Lung (tissue), 12 donors: ENCODE measurements around the gene PLCH1. TPM values are rescaled to one million over a fixed set of nuclear protein-coding genes. Genes with fewer than 3 reads are reported as not detected.

Experiments used
- ATAC-seq: fragments of 200-7000 bp; cut with Tn5 transposase; one replicate; pipeline ENCODE4 v1.9.1; 2020; ENCODE audit warnings: moderate number of reproducible peaks; ENCODE audit not compliant: insufficient read depth, low FRiP score
- DNase-seq, 3 donors: peaks; one replicate each; pipeline ENCODE4 v3.0.0-alpha.2; 2013 to 2017
- H3K27ac ChIP-seq, 2 donors: one replicate each; pipeline ENCODE4 v1.5.1; 2013; ENCODE audit warnings: mild to moderate bottlenecking in 2 of 2, moderate library complexity in 2 of 2, control low read depth in 1 of 2, inconsistent platforms in 1 of 2, low read depth in 1 of 2, low read length in 1 of 2
- H3K27me3 ChIP-seq, 3 donors: one replicate each; pipeline ENCODE4 v1.5.1; 2013; ENCODE audit warnings: low read length in 2 of 3; ENCODE audit not compliant: control insufficient read depth in 3 of 3, insufficient read depth in 3 of 3
- H3K36me3 ChIP-seq, 4 donors: one replicate each; pipeline ENCODE4 v1.5.1; 2013; ENCODE audit warnings: low read length in 4 of 4, mild to moderate bottlenecking in 1 of 4, moderate library complexity in 1 of 4; ENCODE audit not compliant: control insufficient read depth in 4 of 4, insufficient read depth in 4 of 4
- H3K4me1 ChIP-seq, 5 donors: one replicate each; pipeline ENCODE4 v1.5.1; 2013; ENCODE audit warnings: low read length in 5 of 5, mild to moderate bottlenecking in 2 of 5, moderate library complexity in 1 of 5; ENCODE audit not compliant: control insufficient read depth in 5 of 5, insufficient read depth in 5 of 5
- H3K4me3 ChIP-seq: one replicate; pipeline ENCODE4 v1.5.1; 2013; ENCODE audit warnings: mild to moderate bottlenecking, control low read depth, moderate library complexity
- H3K9ac ChIP-seq, 2 donors: one replicate each; pipeline ENCODE4 v1.5.1; 2013; ENCODE audit warnings: low read length in 2 of 2, control low read depth in 1 of 2; ENCODE audit not compliant: insufficient read depth in 1 of 2
- H3K9me3 ChIP-seq, 4 donors: one replicate each; pipeline ENCODE4 v1.5.1; 2013; ENCODE audit warnings: low read length in 3 of 4, mild to moderate bottlenecking in 1 of 4, moderate library complexity in 1 of 4; ENCODE audit not compliant: control insufficient read depth in 4 of 4, insufficient read depth in 3 of 4
- WGBS, 2 donors: extraction: QIAGEN DNeasy Blood & Tissue Kit; methylation state at CpG; one replicate each; pipeline ENCODE4 v1.1.7; 2013; 5-methylcytosine and 5-hydroxymethylcytosine counted together
- polyA plus RNA-seq, 2 donors: library from polyadenylated mRNA; stranded (reverse); fragments of 200-250 nt; gene quantifications; one replicate each; pipeline ENCODE4 v1.2.1, GENCODE V29; 2013
- total RNA-seq, 2 donors: library from RNA; depleted of rRNA in 1 of 2; stranded (reverse); fragments of >200 nt in 1 of 2; gene quantifications; one replicate each; pipeline ENCODE4 v1.2.1, GENCODE V29; 2014 to 2021
- TF ChIP-seq, protein P1 (sequence below): IDR thresholded peaks from 2 replicates; pipeline ENCODE4 v1.5.1; 2012; ENCODE audit warnings: mild to moderate bottlenecking; ENCODE audit errors: control extremely low read depth, extremely low read depth
- donor health status: control.
- donor health status: control.
- donor health status: Bipolar disorder and iron deficiency.
- donor health status: healthy.
- donor health status: DM: yes; HTN: yes; CAD: no.

PLCH1 gene
- total and polyA plus RNA-seq, 4 donors: 2.5 to 22.8 (median 9.1) TPM

DNA sequence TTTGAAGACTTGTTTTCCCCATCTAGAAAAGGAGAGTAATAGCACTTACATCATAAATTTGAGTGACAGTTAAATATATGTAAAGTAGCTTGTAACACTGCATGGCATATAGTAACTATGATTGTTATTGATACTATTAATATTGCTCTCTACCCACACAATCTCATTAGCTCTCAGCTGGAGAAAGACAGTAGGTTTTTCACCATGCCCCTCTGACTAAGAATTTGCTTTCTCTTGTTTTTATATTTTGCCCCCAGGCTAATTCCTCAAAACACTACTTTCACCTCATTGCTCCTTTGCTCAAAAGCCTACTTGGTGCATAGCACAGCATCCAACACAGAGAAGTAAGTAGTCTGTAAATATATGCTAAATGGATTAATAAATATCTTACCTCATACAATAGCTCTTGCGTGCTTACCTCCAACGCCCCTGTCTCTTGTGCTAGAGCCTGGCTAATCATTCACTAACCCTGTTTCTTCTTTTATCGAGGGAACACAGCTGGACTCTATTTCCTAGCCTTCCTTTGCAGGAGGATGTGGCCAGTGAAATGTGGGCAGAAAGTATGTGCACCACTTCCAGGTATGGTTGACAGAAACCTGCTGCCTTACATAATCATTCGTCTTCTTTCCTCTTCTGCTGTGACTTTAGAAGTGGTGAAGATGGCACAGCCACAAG is 190.0 kb downstream of the PLCH1 start:
- no peak overlapping the region for H3K27ac ChIP-seq

DNA sequence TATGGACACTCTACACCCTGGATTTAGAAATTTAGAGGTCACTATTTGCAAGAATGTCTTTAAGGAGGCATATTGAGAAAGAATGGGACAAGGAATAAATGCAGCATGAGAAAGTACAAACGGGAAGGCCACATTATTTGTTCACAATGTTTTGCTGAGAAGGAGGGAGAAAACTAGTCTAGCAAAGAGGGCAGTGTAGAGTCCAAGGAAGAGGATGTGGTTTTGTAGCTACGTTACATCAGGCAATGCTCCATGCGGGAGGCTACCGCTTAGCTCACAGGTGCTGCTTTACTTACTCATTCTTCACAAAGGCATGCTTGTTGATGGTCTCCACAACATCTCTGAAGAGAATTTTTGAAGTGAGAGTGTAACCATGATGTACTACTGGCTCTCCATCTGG is 191.1 kb downstream of the PLCH1 start:
- Histone ChIP-seq H3K27me3 (no peaks in the 10 kb centered on the region), H3K27ac (no peak overlapping the region), H3K9me3 (no peaks in the 10 kb centered on the region), H3K36me3 (no peaks in the 10 kb centered on the region), H3K4me1 (peaks cover 0 to 5% (median 0%) of the 10 kb centered on the region in 5 donors), H3K9ac (no peak overlapping the region), H3K4me3 (no peak overlapping the region)
- no peak for DNase-seq
- TF ChIP-seq, protein P1, sequence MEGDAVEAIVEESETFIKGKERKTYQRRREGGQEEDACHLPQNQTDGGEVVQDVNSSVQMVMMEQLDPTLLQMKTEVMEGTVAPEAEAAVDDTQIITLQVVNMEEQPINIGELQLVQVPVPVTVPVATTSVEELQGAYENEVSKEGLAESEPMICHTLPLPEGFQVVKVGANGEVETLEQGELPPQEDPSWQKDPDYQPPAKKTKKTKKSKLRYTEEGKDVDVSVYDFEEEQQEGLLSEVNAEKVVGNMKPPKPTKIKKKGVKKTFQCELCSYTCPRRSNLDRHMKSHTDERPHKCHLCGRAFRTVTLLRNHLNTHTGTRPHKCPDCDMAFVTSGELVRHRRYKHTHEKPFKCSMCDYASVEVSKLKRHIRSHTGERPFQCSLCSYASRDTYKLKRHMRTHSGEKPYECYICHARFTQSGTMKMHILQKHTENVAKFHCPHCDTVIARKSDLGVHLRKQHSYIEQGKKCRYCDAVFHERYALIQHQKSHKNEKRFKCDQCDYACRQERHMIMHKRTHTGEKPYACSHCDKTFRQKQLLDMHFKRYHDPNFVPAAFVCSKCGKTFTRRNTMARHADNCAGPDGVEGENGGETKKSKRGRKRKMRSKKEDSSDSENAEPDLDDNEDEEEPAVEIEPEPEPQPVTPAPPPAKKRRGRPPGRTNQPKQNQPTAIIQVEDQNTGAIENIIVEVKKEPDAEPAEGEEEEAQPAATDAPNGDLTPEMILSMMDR: no peak
- 21 to 45% methylated on average over 4 of the region's 4 CpGs for WGBS, 2 donors
- no peak for ATAC-seq

More for the DNA sequence above, 190.0 kb downstream of the PLCH1 start:
- Histone ChIP-seq H3K9ac (no peak overlapping the region), H3K4me1 (peaks cover 0 to 5% (median 0%) of the 10 kb centered on the region in 5 donors), H3K4me3 (no peak overlapping the region), H3K9me3 (no peaks in the 10 kb centered on the region), H3K27me3 (no peaks in the 10 kb centered on the region), H3K36me3 (no peaks in the 10 kb centered on the region)
- 12 to 25% methylated on average over 4 of the region's 4 CpGs for WGBS, 2 donors
- DNase-seq (peak in 1 of 3 donors; percentile 10), ATAC-seq (no peak)
- TF ChIP-seq, protein P1: no peak

GRCh38 chr3:155553326-155553725 is 191.5 kb downstream of the PLCH1 start:
- TF ChIP-seq, protein P1: no peak
- H3K4me1 ChIP-seq: peaks cover 0 to 5% (median 0%) of the 10 kb centered on the region in 5 donors
- no peaks in the 10 kb centered on the region for H3K9me3 ChIP-seq
- no peaks in the 10 kb centered on the region for H3K36me3 ChIP-seq
- H3K4me3 ChIP-seq: no peak overlapping the region
- H3K9ac ChIP-seq: no peak overlapping the region
- ATAC-seq (no peak), DNase-seq (no peak)
- no peaks in the 10 kb centered on the region for H3K27me3 ChIP-seq
- 74% methylated on average over 4 of the region's 4 CpGs for WGBS, 2 donors
- H3K27ac ChIP-seq: no peak overlapping the region

- ATAC-seq (no peak), DNase-seq (no peak)
- no peaks in the 10 kb centered on the region for H3K4me1 ChIP-seq
- TF ChIP-seq, protein P1: no peak
- H3K9ac ChIP-seq: no peak overlapping the region
- 96 to 98% methylated on average over 3 of the region's 3 CpGs for WGBS, 2 donors
- no peak overlapping the region for H3K27ac ChIP-seq
- H3K4me3 ChIP-seq: no peak overlapping the region
- H3K27me3 ChIP-seq: no peaks in the 10 kb centered on the region
- no peaks in the 10 kb centered on the region for H3K9me3 ChIP-seq
- no peaks in the 10 kb centered on the region for H3K36me3 ChIP-seq
Observed at GRCh38 chr3:155550391-155550790, 194.5 kb downstream of the PLCH1 start.
